Keratinocyte (primary cell): ENCODE measurements around the gene ARID5B. TPM values are rescaled to one million over a fixed set of nuclear protein-coding genes. Genes with fewer than 3 reads are reported as not detected.
A peak's percentile ranks its signal among the peaks of the same experiment; 100 is the strongest.

ENCODE experiments used
- DNase-seq: peaks from one replicate; pipeline ENCODE4 v3.0.0-alpha.2; 2011; ENCODE audit warnings: low read depth, missing footprints, low spot score
- FAIRE-seq: peaks from 2 replicates; lab custom pipeline; 2011; peaks lifted over from hg19 to GRCh38; lab: Jason Lieb, UNC
- H2AFZ ChIP-seq: 2 replicates; pipeline ENCODE4 v1.6.0; 2012; ENCODE audit warnings: low read length, control low read depth, inconsistent platforms; ENCODE audit not compliant: control insufficient read depth
- H3K27ac ChIP-seq: 2 replicates; pipeline ENCODE4 v1.5.1; 2011; ENCODE audit warnings: low read length; ENCODE audit not compliant: control insufficient read depth, insufficient read depth
- H3K27me3 ChIP-seq: 3 replicates; pipeline ENCODE4 v1.6.0; 2011; ENCODE audit warnings: low read length; ENCODE audit not compliant: control insufficient read depth, insufficient read depth; ENCODE audit errors: extremely low read depth
- H3K36me3 ChIP-seq, 2 experiments: 2 replicates in 1 of 2; 3 replicates in 1 of 2; pipeline ENCODE4 v1.5.1; 2011; ENCODE audit warnings: low read length in 2 of 2, mild to moderate bottlenecking in 1 of 2; ENCODE audit not compliant: control insufficient read depth in 2 of 2, insufficient read depth in 2 of 2; ENCODE audit errors: extremely low read depth in 1 of 2
- H3K4me1 ChIP-seq: 3 replicates; pipeline ENCODE4 v1.5.1; 2011; ENCODE audit warnings: low read length; ENCODE audit not compliant: control insufficient read depth, insufficient read depth; ENCODE audit errors: extremely low read depth
- H3K4me2 ChIP-seq: 3 replicates; pipeline ENCODE4 v1.6.0; 2011; ENCODE audit warnings: low read depth, low read length; ENCODE audit not compliant: control insufficient read depth, insufficient read depth; ENCODE audit errors: extremely low read depth
- H3K4me3 ChIP-seq, 3 experiments: fragments of 200-600 bp in 1 of 3; sonication (generic) in 1 of 3; 2 replicates in 2 of 3; 3 replicates in 1 of 3; pipeline ENCODE4 v1.5.1; 2011 to 2016; ENCODE audit warnings: low read length in 3 of 3, mild to moderate bottlenecking in 3 of 3, control low read depth in 2 of 3, inconsistent platforms in 1 of 3, low read depth in 1 of 3, mixed read lengths in 1 of 3, mixed run types in 1 of 3, moderate library complexity in 1 of 3; ENCODE audit not compliant: control insufficient read depth in 2 of 3, insufficient read depth in 2 of 3; ENCODE audit errors: extremely low read depth in 1 of 3
- H3K79me2 ChIP-seq: 2 replicates; pipeline ENCODE4 v1.6.0; 2012; ENCODE audit warnings: low read length; ENCODE audit not compliant: control insufficient read depth, insufficient read depth
- H3K9ac ChIP-seq: 3 replicates; pipeline ENCODE4 v1.6.0; 2011; ENCODE audit warnings: low read length; ENCODE audit not compliant: control insufficient read depth, insufficient read depth; ENCODE audit errors: extremely low read depth
- H3K9me1 ChIP-seq: 3 replicates; pipeline ENCODE4 v1.6.0; 2011; ENCODE audit warnings: low read length; ENCODE audit not compliant: control insufficient read depth, insufficient read depth; ENCODE audit errors: extremely low read depth
- H3K9me3 ChIP-seq: 2 replicates; pipeline ENCODE4 v1.5.1; 2012; ENCODE audit warnings: low read depth, low read length; ENCODE audit not compliant: control insufficient read depth
- H4K20me1 ChIP-seq: 3 replicates; pipeline ENCODE4 v1.6.0; 2011; ENCODE audit warnings: low read length; ENCODE audit not compliant: control insufficient read depth, insufficient read depth; ENCODE audit errors: extremely low read depth
- CTCF ChIP-seq, 3 experiments: IDR thresholded peaks in 1 of 3; conservative IDR thresholded peaks in 1 of 3; optimal IDR thresholded peaks in 1 of 3; 2 replicates in 2 of 3; 3 replicates in 1 of 3; pipeline versions ENCODE3 to v1.5.1; 2011; ENCODE audit warnings: low read length in 3 of 3, mild to moderate bottlenecking in 3 of 3, moderate library complexity in 2 of 3, control low read depth in 1 of 3, inconsistent platforms in 1 of 3; ENCODE audit not compliant: insufficient read depth in 2 of 3; ENCODE audit errors: extremely low read depth in 1 of 3
- EZH2 ChIP-seq: IDR thresholded peaks from one replicate; pipeline ENCODE4 v1.6.1; 2012; ENCODE audit warnings: inconsistent platforms, mild to moderate bottlenecking, low read length, moderate library complexity
- dilution Hi-C: fragments of 300-500 bp; cut with MboI; formaldehyde crosslinking; loops from one replicate; pipeline ENCODE4 v1.7.0; 2020; ENCODE audit warnings: low sequenced_read_pairs; ENCODE audit not compliant: extremely low pct_ligation_motif_present
- polyA plus RNA-seq, 5 experiments: library from polyadenylated mRNA; depleted of rRNA in 3 of 5; stranded (reverse) in 3 of 5; stranded (forward) in 1 of 5; unstranded in 1 of 5; fragments of >200 nt; gene quantifications; 1 replicate in 1 of 5; 2 replicates in 3 of 5; 3 replicates in 1 of 5; pipeline versions ENCODE4 v1.2.1 to v1.2.3, GENCODE V29; 2011 to 2012; ENCODE audit warnings: missing spikeins in 2 of 5, low read depth in 1 of 5, low replicate concordance in 1 of 5

Gene ARID5B
- polyA plus RNA-seq, 1 donor (not counting 4 experiments of a cell fraction or from before 2014, with no cell fraction given) = 7.0 TPM

GRCh38 chr10:61896854-61897661 is 4.4 kb upstream of the ARID5B start:
- DNase-seq (peak; percentile 75), FAIRE-seq (peak; percentile 79)
- no peaks in the 10 kb centered on the region for H3K9me1 ChIP-seq
- H3K4me1 ChIP-seq = peaks cover 42% of the 10 kb centered on the region
- no peak for TF ChIP-seq EZH2
- peak; percentile 72 to 79 (median 73) for TF ChIP-seq CTCF (optimal IDR thresholded peaks at IDR 0.05 in 1 of 3, IDR thresholded peaks at IDR 0.05 in 1 of 3, conservative IDR thresholded peaks at IDR 0.05 in 1 of 3; ENCODE audit: extremely low read depth in 1 of 3, insufficient read depth in 2 of 3, low read length in 3 of 3)
- H3K4me2 ChIP-seq = peak overlapping the region; percentile 67
- H3K4me3 ChIP-seq = peak overlapping the region in 1 of 3 experiments; percentile 46
- peak overlapping the region; percentile 52 for H3K27ac ChIP-seq
- H3K79me2 ChIP-seq = peaks cover 1% of the 10 kb centered on the region
- H3K9ac ChIP-seq = peak overlapping the region; percentile 54
- H3K36me3 ChIP-seq = no peaks in the 10 kb centered on the region
- H2AFZ ChIP-seq = peak overlapping the region; percentile 72
- H4K20me1 ChIP-seq = no peaks in the 10 kb centered on the region
- H3K27me3 ChIP-seq = no peaks in the 10 kb centered on the region
- dilution Hi-C loops = no loop called here
- no peaks in the 10 kb centered on the region for H3K9me3 ChIP-seq

GRCh38 chr10:61897671-61898434 is 3.6 kb upstream of the ARID5B start:
- TF ChIP-seq CTCF (optimal IDR thresholded peaks at IDR 0.05 in 1 of 3, IDR thresholded peaks at IDR 0.05 in 1 of 3, conservative IDR thresholded peaks at IDR 0.05 in 1 of 3; ENCODE audit: extremely low read depth in 1 of 3, insufficient read depth in 2 of 3, low read length in 3 of 3) (peak; percentile 21 to 44 (median 33)), EZH2 (no peak)
- Histone ChIP-seq H2AFZ (peak overlapping the region; percentile 72), H3K4me3 (peak overlapping the region in 1 of 3 experiments; percentile 46), H3K36me3 (no peaks in the 10 kb centered on the region), H3K9me3 (no peaks in the 10 kb centered on the region), H3K4me2 (peak overlapping the region; percentile 67), H3K27me3 (no peaks in the 10 kb centered on the region), H4K20me1 (no peaks in the 10 kb centered on the region), H3K27ac (peak overlapping the region; percentile 52), H3K4me1 (peaks cover 42% of the 10 kb centered on the region), H3K9me1 (no peaks in the 10 kb centered on the region), H3K79me2 (peaks cover 6% of the 10 kb centered on the region), H3K9ac (peak overlapping the region; percentile 54)
- DNase-seq = no peak
- dilution Hi-C loops = no loop called here
- FAIRE-seq = peak; percentile 72
